ENCODE measurements around the gene SPEG. TPM values are rescaled to one million over a fixed set of nuclear protein-coding genes. Genes with fewer than 3 reads are reported as not detected.

The SPEG gene
- total and polyA plus RNA-seq, 2 of the 13 experiments (the other 11 are each of a cell fraction or from before 2014, with no cell fraction given), result 0.18 to 0.24 TPM

DNA sequence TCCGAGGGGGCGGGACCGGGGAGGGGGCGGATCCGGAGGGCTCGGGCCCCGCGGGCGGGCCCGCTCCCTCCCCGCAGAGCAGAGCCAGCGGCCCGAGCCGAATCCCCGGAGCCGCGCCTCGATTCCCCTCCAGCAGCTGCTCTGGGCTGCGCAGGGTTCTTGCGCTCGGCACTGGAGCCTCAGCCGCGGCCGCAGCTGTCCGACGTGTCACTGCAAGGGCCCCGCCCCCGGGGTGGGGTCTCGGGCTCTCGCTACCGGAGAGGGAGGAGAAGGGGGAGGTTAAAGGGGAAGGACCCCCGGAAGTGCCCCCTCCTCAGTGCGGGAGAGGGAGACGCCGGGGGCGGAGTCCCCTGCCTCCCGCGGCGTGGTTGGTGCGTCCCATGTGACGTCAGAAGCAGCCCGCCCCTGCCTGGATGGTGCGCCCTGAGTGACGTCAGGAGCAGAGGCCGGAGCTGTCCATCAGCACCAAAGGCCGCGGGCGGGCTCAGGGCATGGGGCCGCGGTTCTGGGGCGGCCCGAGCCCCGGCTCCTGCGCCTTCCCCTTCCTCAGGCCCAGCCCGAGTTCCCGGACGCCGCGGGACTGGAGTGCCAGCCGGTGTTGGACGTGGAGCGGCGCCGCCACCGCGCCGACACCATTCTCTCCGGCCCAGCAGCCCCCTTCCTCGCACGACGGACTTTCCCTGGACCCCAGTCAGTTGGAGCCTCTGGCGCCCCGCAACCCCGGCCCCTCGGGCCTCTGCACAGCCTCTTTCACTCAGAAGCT, 109.1 kb downstream of the SPEG start, which contains the start of the genes CHPF and TMEM198 (continued):
- peak; percentile 98 for TF ChIP-seq PRDM10 (CRISPR knock-in tag; IDR thresholded peaks at IDR 0.05; ENCODE audit: low read depth)
- TF ChIP-seq IRF2 (CRISPR knock-in tag; IDR thresholded peaks at IDR 0.05), result peak; percentile 71; the same call in 1 of the 2 replicates
- peak; percentile 78 for TF ChIP-seq ZFY (CRISPR knock-in tag; IDR thresholded peaks at IDR 0.05)
- TF ChIP-seq ZBTB14 (CRISPR knock-in tag; IDR thresholded peaks at IDR 0.05), result no peak
- TF ChIP-seq CREM (IDR thresholded peaks at IDR 0.05), result peak; percentile 97
- TF ChIP-seq CREM (CRISPR knock-in tag; IDR thresholded peaks at IDR 0.05), result peak; percentile 80
- peak; percentile 99 for TF ChIP-seq MAZ (IDR thresholded peaks at IDR 0.05; ENCODE audit: borderline replicate concordance, low read depth, low read length)
- peak; percentile 93 for TF ChIP-seq MAZ (CRISPR knock-in tag; IDR thresholded peaks at IDR 0.05; ENCODE audit: low read depth)
- TF ChIP-seq ELF3 (CRISPR knock-in tag; IDR thresholded peaks at IDR 0.05), result peak; percentile 69
- peak; percentile 43; the same call in 1 of the 2 replicates for TF ChIP-seq ZNF788 (CRISPR knock-in tag; IDR thresholded peaks at IDR 0.05; ENCODE audit: borderline replicate concordance)
- TF ChIP-seq MEIS1 (CRISPR knock-in tag; IDR thresholded peaks at IDR 0.05; ENCODE audit: borderline replicate concordance), result peak; percentile 90; the same call in 1 of the 2 replicates
- peak; percentile 80 for TF ChIP-seq ETS1 (CRISPR knock-in tag; IDR thresholded peaks at IDR 0.05)
- no peak for TF ChIP-seq ZNF570 (CRISPR knock-in tag; IDR thresholded peaks at IDR 0.05; ENCODE audit: borderline replicate concordance)
- TF ChIP-seq ZNF547 (CRISPR knock-in tag; IDR thresholded peaks at IDR 0.05), result no peak
- peak; percentile 40; the same call in 1 of the 2 replicates for TF ChIP-seq AHR (CRISPR knock-in tag; IDR thresholded peaks at IDR 0.05)
- no peak; the same call in 1 of the 2 replicates for TF ChIP-seq TMF1 (CRISPR knock-in tag; IDR thresholded peaks at IDR 0.05; ENCODE audit: low read depth)
- TF ChIP-seq RFX1 (IDR thresholded peaks at IDR 0.05), result no peak
- no peak for TF ChIP-seq MAFK (conservative IDR thresholded peaks at IDR 0.05 in 1 of 2, IDR thresholded peaks at IDR 0.05 in 1 of 2; ENCODE audit: low read length in 2 of 2)
- no peak for TF ChIP-seq SYNCRIP (IDR thresholded peaks at IDR 0.05; ENCODE audit: insufficient read depth, low read depth, low read length)
- 0 out of 2 replicates have a peak, but pooled peaks have one; percentile 31 for TF ChIP-seq ZNF510 (CRISPR knock-in tag; IDR thresholded peaks at IDR 0.05; ENCODE audit: low read depth)
